ENCODE results near the gene TCAP.

TCAP gene

GRCh38 chr17:39715375-39716072 lies 50.4 kb downstream of the TCAP start:
- Histone ChIP-seq H3K27me3 (no peaks in the 10 kb centered on the region), H3K9me3 (no peaks in the 10 kb centered on the region), H3K36me3 (no peaks in the 10 kb centered on the region), H3K27ac (no peak overlapping the region), H3K4me1 (ENCODE audit: control insufficient read depth in 1 of 2, insufficient read depth in 1 of 2, low read depth in 1 of 2, low read length in 1 of 2) (no peaks in the 10 kb centered on the region), H3K4me3 (ENCODE audit: low read depth in 1 of 2, low read length in 1 of 2) (no peak overlapping the region)
- TF ChIP-seq CTCF (IDR thresholded peaks at IDR 0.05): no peak
